NCI-H146 treated with DMSO at 0.1 percent for 48 hours (cell line): ENCODE data around the gene CCN2.

Source experiments
- DNase-seq: peaks from one replicate; lab custom pipeline; 2025; ENCODE audit not compliant: unreplicated experiment; lab: John Stamatoyannopoulos, UW

The CCN2 gene

GRCh38 chr6:131950767-131951575 is at the start of gene CCN2:
TSS of gene CCN2 (minus strand) at chr6:131951372. CDS start at chr6:131951172, 200 bp downstream.
- peak; percentile 44 for DNase-seq

GRCh38 chr6:132000296-132000695 is 49.1 kb upstream of the CCN2 start:
- no peak for DNase-seq

- DNase-seq = no peak
These were observed 48.5 kb upstream of the CCN2 start for GRCh38 chr6:131999545-132000146.

GRCh38 chr6:131998255-131998982 is 47.2 kb upstream of the CCN2 start:
- DNase-seq = no peak

- no peak for DNase-seq
These were observed 46.4 kb upstream of the CCN2 start for GRCh38 chr6:131997429-131998153.

- no peak for DNase-seq
These were observed 44.7 kb upstream of the CCN2 start for GRCh38 chr6:131995917-131996316.

- no peak for DNase-seq
These were observed 41.4 kb upstream of the CCN2 start for GRCh38 chr6:131992557-131992956.

- no peak for DNase-seq
These were observed 37.9 kb upstream of the CCN2 start for GRCh38 chr6:131989036-131989435.

GRCh38 chr6:131982740-131983259 is 31.6 kb upstream of the CCN2 start:
- no peak for DNase-seq

GRCh38 chr6:131981624-131981978 is 30.4 kb upstream of the CCN2 start:
- DNase-seq = no peak

- no peak for DNase-seq
These were observed 29.8 kb upstream of the CCN2 start for GRCh38 chr6:131980791-131981623.

- DNase-seq = no peak
These were observed 29.2 kb upstream of the CCN2 start for GRCh38 chr6:131980338-131980790.

GRCh38 chr6:131979515-131980337 is 28.6 kb upstream of the CCN2 start:
- no peak for DNase-seq

GRCh38 chr6:131978522-131978921 is 27.4 kb upstream of the CCN2 start:
- DNase-seq = no peak

GRCh38 chr6:131976545-131977061 is 25.4 kb upstream of the CCN2 start:
- peak; percentile 74 for DNase-seq

GRCh38 chr6:131972741-131973140 is 21.6 kb upstream of the CCN2 start:
- DNase-seq = no peak

- no peak for DNase-seq
These were observed 19.1 kb upstream of the CCN2 start for GRCh38 chr6:131970076-131970859.

- DNase-seq = no peak
These were observed 17.5 kb upstream of the CCN2 start for GRCh38 chr6:131968656-131969055.
